GM12891 (cell line): ENCODE results near the gene STK39.

Experiments used
- POLR2A ChIP-seq: IDR thresholded peaks from 2 replicates; pipeline ENCODE4 v1.6.1; 2011; ENCODE audit warnings: low read depth, low read length, control low read depth
- POLR2AphosphoS5 ChIP-seq: IDR thresholded peaks from 2 replicates; pipeline ENCODE4 v1.6.1; 2011; ENCODE audit warnings: low read depth, low read length, control low read depth

DNA sequence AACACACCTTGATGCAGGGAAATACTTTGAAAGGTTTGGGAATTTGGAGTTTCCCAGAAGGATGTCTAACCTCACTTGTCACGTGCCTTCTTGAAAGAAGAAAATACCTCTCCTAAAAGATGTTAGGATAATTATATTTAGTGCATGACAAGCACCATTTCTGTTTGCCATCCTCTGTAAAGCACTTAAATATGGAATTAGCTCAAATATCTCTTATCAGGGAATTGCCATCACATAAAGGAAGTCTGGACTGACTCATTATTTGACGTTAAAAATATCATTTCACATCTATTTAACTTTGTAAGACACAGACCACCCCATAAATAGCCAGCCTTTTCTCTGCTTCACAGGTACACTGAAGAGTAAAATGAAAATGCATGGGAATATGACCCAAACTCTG is 140.1 kb downstream of the STK39 start:
- TF ChIP-seq POLR2A = no peak
- no peak for TF ChIP-seq POLR2AphosphoS5
